Left lung (tissue), 10 donors: ENCODE data around the gene PDF. TPM values are rescaled to one million over a fixed set of nuclear protein-coding genes. Genes with fewer than 3 reads are reported as not detected.

Source experiments
- ATAC-seq: fragments of 200-7000 bp; cut with Tn5 transposase; one replicate; pipeline ENCODE4 v1.9.1; 2020; ENCODE audit warnings: moderate library complexity
- DNase-seq, 4 donors: peaks; one replicate each; pipeline ENCODE4 v3.0.0-alpha.2; 2013 to 2020
- H3K27ac ChIP-seq, 2 donors: fragments of 200-600 bp; sonication (generic) in 1 of 2; one replicate each; pipeline versions ENCODE4 v1.5.0 to v1.8.0; 2020 to 2021
- H3K27me3 ChIP-seq, 2 donors: fragments of 200-600 bp; sonication (generic) in 1 of 2; one replicate each; pipeline versions ENCODE4 v1.5.0 to v1.8.0; 2020 to 2021
- H3K36me3 ChIP-seq, 2 donors: fragments of 200-600 bp; sonication (generic) in 1 of 2; one replicate each; pipeline versions ENCODE4 v1.5.0 to v1.8.0; 2020 to 2021
- H3K4me1 ChIP-seq, 2 donors: fragments of 200-600 bp; one replicate each; pipeline ENCODE4 v1.8.0; 2021
- H3K4me3 ChIP-seq, 2 donors: fragments of 200-600 bp; sonication (generic) in 1 of 2; one replicate each; pipeline versions ENCODE4 v1.5.0 to v1.8.0; 2020 to 2021; ENCODE audit warnings: mild to moderate bottlenecking in 1 of 2
- H3K9me3 ChIP-seq, 2 donors: fragments of 200-600 bp; sonication (generic) in 1 of 2; one replicate each; pipeline versions ENCODE4 v1.5.0 to v1.8.0; 2020 to 2021
- intact Hi-C, 2 donors: fragments of 100-400 bp; cut with DNase I; formaldehyde crosslinking; loops; one replicate each; pipeline versions ENCODE4 v1.11.2 to v1.14.2; 2022
- polyA plus RNA-seq, 6 donors: library from polyadenylated mRNA; unstranded; fragments of 120-200 nt; gene quantifications; one replicate each; pipeline ENCODE4 v1.2.1, GENCODE V29; 2013; ENCODE audit not compliant: insufficient read length in 6 of 6
- total RNA-seq, 2 donors: library from RNA; stranded (reverse); fragmentation: NEBNext Ultra II Directional; extraction: Animal tissue kit (Norgen Biotek cat#: 25700); gene quantifications; one replicate each; pipeline ENCODE4 v1.2.1, GENCODE V29; 2021
- TF ChIP-seq, protein P1 (sequence below), 2 donors: fragments of 200-600 bp; sonication (generic) in 1 of 2; IDR thresholded peaks; one replicate each; pipeline versions ENCODE4 v1.5.0 to v1.8.0; 2021; ENCODE audit warnings: antibody characterized with exemption in 2 of 2
- donor health status: DM: no; HTN: yes; CAD: no.
- donor health status: DM: no; HTN: no; CAD: no.

The PDF gene
- total and polyA plus RNA-seq, 8 donors: 2.0 to 16.3 (median 5.7) TPM

DNA sequence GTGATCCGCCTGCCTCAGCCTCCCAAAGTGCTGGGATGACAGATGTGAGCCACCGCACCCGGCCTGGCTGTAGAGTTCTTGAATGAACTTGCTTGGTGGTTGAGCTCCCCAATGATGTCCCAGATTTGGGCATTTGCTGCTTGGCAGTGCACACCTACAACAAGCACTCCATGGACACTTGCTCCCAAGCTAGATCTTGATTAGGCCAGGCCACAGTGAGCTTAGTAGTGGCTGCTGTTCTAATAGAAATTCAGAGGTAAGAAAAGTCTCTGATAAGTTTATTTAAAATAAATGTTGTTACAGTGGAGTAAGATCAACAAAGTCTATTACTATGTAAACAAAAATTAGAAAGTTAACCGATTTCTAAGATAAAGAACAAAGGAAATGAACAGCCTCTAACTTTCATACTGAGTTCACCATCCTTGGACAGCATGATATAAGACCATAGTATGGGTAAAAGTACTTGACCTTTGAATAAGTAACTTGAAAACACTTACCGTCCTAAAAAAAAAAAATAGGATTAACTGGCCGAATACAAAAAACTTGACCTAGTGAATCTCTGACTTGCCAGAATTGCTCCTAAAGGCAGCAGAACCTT is 20.2 kb upstream of the PDF start:
- intact Hi-C loops: no loop called here

DNA sequence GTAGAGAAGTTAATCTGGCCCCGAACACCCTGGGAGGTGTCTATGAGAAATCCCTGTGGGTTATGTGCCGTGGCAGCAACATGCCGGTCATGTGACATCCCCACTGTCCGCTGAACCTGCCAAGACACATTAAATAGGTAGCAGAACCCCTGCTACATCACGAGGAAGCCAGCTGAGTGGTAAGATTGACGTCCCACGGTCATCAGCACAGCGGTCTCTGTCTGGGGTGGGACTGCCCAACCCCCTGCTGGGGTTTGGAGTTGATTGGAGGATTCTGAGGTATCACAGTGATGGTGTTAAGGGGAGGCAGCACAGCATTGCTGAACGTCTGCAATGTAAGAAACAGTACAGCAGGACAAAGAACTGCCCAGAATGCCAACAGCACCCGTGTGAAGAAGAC is 19.1 kb upstream of the PDF start:
- Histone ChIP-seq H3K4me3 (no peak overlapping the region), H3K9me3 (no peaks in the 10 kb centered on the region), H3K4me1 (peaks cover 0 to 9% of the 10 kb centered on the region in 2 donors), H3K27me3 (no peaks in the 10 kb centered on the region), H3K27ac (no peak overlapping the region), H3K36me3 (peaks cover 0 to 43% of the 10 kb centered on the region in 2 donors)
- intact Hi-C loops: no loop called here
- ATAC-seq (no peak), DNase-seq (no peak)
- TF ChIP-seq, protein P1, sequence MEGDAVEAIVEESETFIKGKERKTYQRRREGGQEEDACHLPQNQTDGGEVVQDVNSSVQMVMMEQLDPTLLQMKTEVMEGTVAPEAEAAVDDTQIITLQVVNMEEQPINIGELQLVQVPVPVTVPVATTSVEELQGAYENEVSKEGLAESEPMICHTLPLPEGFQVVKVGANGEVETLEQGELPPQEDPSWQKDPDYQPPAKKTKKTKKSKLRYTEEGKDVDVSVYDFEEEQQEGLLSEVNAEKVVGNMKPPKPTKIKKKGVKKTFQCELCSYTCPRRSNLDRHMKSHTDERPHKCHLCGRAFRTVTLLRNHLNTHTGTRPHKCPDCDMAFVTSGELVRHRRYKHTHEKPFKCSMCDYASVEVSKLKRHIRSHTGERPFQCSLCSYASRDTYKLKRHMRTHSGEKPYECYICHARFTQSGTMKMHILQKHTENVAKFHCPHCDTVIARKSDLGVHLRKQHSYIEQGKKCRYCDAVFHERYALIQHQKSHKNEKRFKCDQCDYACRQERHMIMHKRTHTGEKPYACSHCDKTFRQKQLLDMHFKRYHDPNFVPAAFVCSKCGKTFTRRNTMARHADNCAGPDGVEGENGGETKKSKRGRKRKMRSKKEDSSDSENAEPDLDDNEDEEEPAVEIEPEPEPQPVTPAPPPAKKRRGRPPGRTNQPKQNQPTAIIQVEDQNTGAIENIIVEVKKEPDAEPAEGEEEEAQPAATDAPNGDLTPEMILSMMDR (IDR thresholded peaks at IDR 0.05): no peak

More for the DNA sequence above, 20.2 kb upstream of the PDF start:
- peaks cover 0 to 9% of the 10 kb centered on the region in 2 donors for H3K4me1 ChIP-seq
- H3K4me3 ChIP-seq: no peak overlapping the region
- H3K27me3 ChIP-seq: no peaks in the 10 kb centered on the region
- H3K27ac ChIP-seq: peak overlapping the region in 1 of 2 donors; percentile 17
- ATAC-seq: peak; percentile 79
- H3K9me3 ChIP-seq: no peaks in the 10 kb centered on the region
- peaks cover 0 to 34% of the 10 kb centered on the region in 2 donors for H3K36me3 ChIP-seq
- DNase-seq: no peak
- TF ChIP-seq, protein P1 (IDR thresholded peaks at IDR 0.05): no peak

DNA sequence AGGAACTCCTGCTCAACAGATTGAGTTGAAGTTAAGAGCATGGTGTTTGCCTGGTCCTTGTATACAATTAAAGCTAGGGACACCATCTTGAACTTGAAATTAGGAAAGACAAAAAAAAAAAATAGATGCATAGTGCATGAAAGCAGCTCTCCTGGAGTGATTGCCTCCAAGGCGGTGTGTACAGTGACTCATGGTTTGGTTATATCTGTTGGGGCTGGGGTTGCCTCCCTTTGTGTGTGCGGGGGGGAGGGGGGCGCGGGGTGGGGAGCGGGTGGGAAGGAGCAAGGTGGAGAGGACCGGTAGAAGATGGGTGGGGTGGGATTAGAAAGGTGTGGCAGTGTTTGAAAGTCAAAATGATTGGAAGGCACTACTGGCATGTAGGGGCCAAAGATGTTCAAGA is 17.8 kb upstream of the PDF start:
- DNase-seq: no peak

DNA sequence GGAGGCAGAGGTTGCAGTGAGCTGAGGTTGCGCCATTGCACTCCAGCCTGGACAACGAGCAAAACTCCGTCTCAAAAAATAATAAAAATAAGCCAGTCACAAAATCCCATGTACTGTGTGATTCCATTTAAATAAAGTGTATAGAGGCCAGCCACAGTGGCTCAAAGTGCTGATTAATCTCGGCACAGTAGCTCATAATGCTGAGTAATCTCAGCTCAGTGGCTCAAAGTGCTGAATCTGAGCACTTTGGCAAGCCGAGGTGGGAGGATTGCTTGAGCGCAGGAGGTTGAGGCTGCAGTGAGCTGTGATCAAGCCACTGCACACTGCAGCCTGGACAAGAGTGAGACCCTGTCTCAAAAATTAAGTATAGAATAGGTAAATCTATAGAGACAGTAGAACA is 16.3 kb upstream of the PDF start:
- Histone ChIP-seq H3K36me3 (peaks cover 0 to 56% of the 10 kb centered on the region in 2 donors), H3K27ac (no peak overlapping the region), H3K27me3 (no peaks in the 10 kb centered on the region), H3K4me1 (peaks cover 0 to 15% of the 10 kb centered on the region in 2 donors), H3K9me3 (no peaks in the 10 kb centered on the region), H3K4me3 (no peak overlapping the region)
- intact Hi-C loops: no loop called here
- TF ChIP-seq, protein P1 (IDR thresholded peaks at IDR 0.05): no peak
- no peak for DNase-seq
- ATAC-seq: no peak

More for the DNA sequence above, 17.8 kb upstream of the PDF start:
- H3K4me3 ChIP-seq: no peak overlapping the region
- H3K4me1 ChIP-seq: peaks cover 0 to 9% of the 10 kb centered on the region in 2 donors
- TF ChIP-seq, protein P1 (IDR thresholded peaks at IDR 0.05): no peak
- no peak overlapping the region for H3K27ac ChIP-seq
- H3K27me3 ChIP-seq: no peaks in the 10 kb centered on the region
- H3K9me3 ChIP-seq: no peaks in the 10 kb centered on the region
- ATAC-seq: no peak
- H3K36me3 ChIP-seq: peaks cover 0 to 52% of the 10 kb centered on the region in 2 donors
- intact Hi-C loops: no loop called here

DNA sequence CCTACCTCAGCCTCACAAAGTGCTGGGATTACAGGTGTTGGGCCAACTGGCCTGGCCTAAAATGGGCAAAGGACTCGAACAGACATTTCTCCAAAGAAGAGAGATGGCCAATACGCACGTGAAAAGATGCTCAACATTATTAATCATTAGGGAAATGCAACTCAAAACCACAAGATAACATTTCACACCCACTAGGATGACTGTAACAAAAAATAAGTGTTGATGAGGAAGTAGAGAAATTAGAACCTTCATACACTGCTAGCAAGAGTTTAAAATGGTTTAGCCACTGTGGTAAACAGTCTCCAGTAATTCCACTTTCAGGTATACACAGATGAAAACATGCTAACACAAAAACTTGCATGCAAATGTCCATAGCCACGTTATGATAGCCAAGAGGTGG is 15.5 kb upstream of the PDF start:
- Histone ChIP-seq H3K4me3 (no peak overlapping the region), H3K36me3 (peaks cover 0 to 59% of the 10 kb centered on the region in 2 donors), H3K27ac (no peak overlapping the region), H3K27me3 (no peaks in the 10 kb centered on the region), H3K9me3 (no peaks in the 10 kb centered on the region), H3K4me1 (peaks cover 2 to 21% of the 10 kb centered on the region in 2 donors)
- no peak for ATAC-seq
- intact Hi-C loops: no loop called here
- DNase-seq: no peak
- TF ChIP-seq, protein P1 (IDR thresholded peaks at IDR 0.05): no peak
